ENCODE measurements around the gene SSU72. TPM values are rescaled to one million over a fixed set of nuclear protein-coding genes. Genes with fewer than 3 reads are reported as not detected.

The SSU72 gene
- 10 to 100 TPM; 80.9 to 98.9 (median 86.8) TPM for polyA plus RNA-seq (ENCODE audit: insufficient read length in 10 of 10)
- long read RNA-seq, donor 1, full-length matches to known transcripts = 60 of 65 reads
- long read RNA-seq, donor 1, partial matches to known transcripts = 5 of 65 reads
- long read RNA-seq, donor 1, other reads (novel, unspliced or antisense) = 0 of 65 reads
- long read RNA-seq, donor 2, full-length matches to known transcripts = 55 of 55 reads
- long read RNA-seq, donor 2, partial matches to known transcripts = 0 of 55 reads
- long read RNA-seq, donor 2, other reads (novel, unspliced or antisense) = 0 of 55 reads
- long read RNA-seq, donor 3 = 0 reads
- long read RNA-seq, donor 4, full-length matches to known transcripts = 36 of 36 reads
- long read RNA-seq, donor 4, partial matches to known transcripts = 0 of 36 reads
- long read RNA-seq, donor 4, other reads (novel, unspliced or antisense) = 0 of 36 reads
- long read RNA-seq, donor 5, full-length matches to known transcripts = 69 of 69 reads
- long read RNA-seq, donor 5, partial matches to known transcripts = 0 of 69 reads
- long read RNA-seq, donor 5, other reads (novel, unspliced or antisense) = 0 of 69 reads
- long read RNA-seq, donor 6, full-length matches to known transcripts = 57 of 57 reads
- long read RNA-seq, donor 6, partial matches to known transcripts = 0 of 57 reads
- long read RNA-seq, donor 6, other reads (novel, unspliced or antisense) = 0 of 57 reads
- long read RNA-seq, donor 7, full-length matches to known transcripts = 30 of 30 reads
- long read RNA-seq, donor 7, partial matches to known transcripts = 0 of 30 reads
- long read RNA-seq, donor 7, other reads (novel, unspliced or antisense) = 0 of 30 reads
- long read RNA-seq, donor 8, full-length matches to known transcripts = 33 of 40 reads
- long read RNA-seq, donor 8, partial matches to known transcripts = 7 of 40 reads
- long read RNA-seq, donor 8, other reads (novel, unspliced or antisense) = 0 of 40 reads
- long read RNA-seq, donor 9, full-length matches to known transcripts = 11 of 11 reads
- long read RNA-seq, donor 9, partial matches to known transcripts = 0 of 11 reads
- long read RNA-seq, donor 9, other reads (novel, unspliced or antisense) = 0 of 11 reads

GRCh38 chr1:1574721-1575537 is at the start of gene SSU72:
Gene SSU72 (minus strand): TSS chr1:1574863. CDS start chr1:1574557, 306 bp downstream.
- peak; percentile 92 to 97 (median 95) for DNase-seq

GRCh38 chr1:1623631-1624442 is 49.2 kb upstream of the SSU72 start:
- peak in 1 of 3 donors; percentile 30 for DNase-seq

- no peak for DNase-seq
Observed at GRCh38 chr1:1623181-1623630, 48.5 kb upstream of the SSU72 start.

GRCh38 chr1:1622788-1623094 is 48.1 kb upstream of the SSU72 start:
- DNase-seq = no peak

GRCh38 chr1:1622010-1622787 is 47.5 kb upstream of the SSU72 start:
- DNase-seq = no peak

- DNase-seq = no peak
Observed at GRCh38 chr1:1621173-1622009, 46.7 kb upstream of the SSU72 start.

GRCh38 chr1:1620433-1621139 is 45.9 kb upstream of the SSU72 start:
- DNase-seq = no peak

GRCh38 chr1:1619917-1620361 is 45.3 kb upstream of the SSU72 start:
- no peak for DNase-seq

GRCh38 chr1:1618396-1619068 is 43.9 kb upstream of the SSU72 start:
- DNase-seq = no peak

GRCh38 chr1:1617925-1618324 is 43.3 kb upstream of the SSU72 start:
- DNase-seq = no peak

GRCh38 chr1:1617516-1617915 is 42.9 kb upstream of the SSU72 start:
- DNase-seq = no peak

GRCh38 chr1:1616838-1617237 is 42.2 kb upstream of the SSU72 start:
- no peak for DNase-seq

- peak in 1 of 3 donors; percentile 45 for DNase-seq
Observed at GRCh38 chr1:1616045-1616790, 41.6 kb upstream of the SSU72 start.

GRCh38 chr1:1615256-1616044 is 40.8 kb upstream of the SSU72 start, which contains the start of gene MIB2:
Gene MIB2 (plus strand): TSS chr1:1615500. CDS start chr1:1623453, 7,953 bp downstream.
- peak; percentile 96 to 97 (median 97) for DNase-seq

- DNase-seq = no peak
Observed at GRCh38 chr1:1614954-1615255, 40.2 kb upstream of the SSU72 start.
